ENCODE measurements around the gene RIN3.

Gene RIN3

GRCh38 chr14:92511453-92512238 lies 1.9 kb upstream of the RIN3 start:
- DNase-seq (ENCODE audit: low spot score) = peak; percentile 97

- DNase-seq (ENCODE audit: low spot score) = no peak
Observed at GRCh38 chr14:92512807-92513203, 776 bp upstream of the RIN3 start.

- peak; percentile 40 for DNase-seq (ENCODE audit: low spot score)
Observed at GRCh38 chr14:92513966-92514843, 624 bp downstream of the RIN3 start.

- no peak for DNase-seq (ENCODE audit: low spot score)
Observed at GRCh38 chr14:92514844-92515514, 1.4 kb downstream of the RIN3 start.

- no peak for DNase-seq (ENCODE audit: low spot score)
Observed at GRCh38 chr14:92515546-92516343, 2.2 kb downstream of the RIN3 start.

GRCh38 chr14:92516344-92516965 lies 2.9 kb downstream of the RIN3 start:
- DNase-seq (ENCODE audit: low spot score) = no peak

GRCh38 chr14:92516966-92517506 lies 3.5 kb downstream of the RIN3 start:
- DNase-seq (ENCODE audit: low spot score) = no peak

GRCh38 chr14:92517761-92518160 lies 4.2 kb downstream of the RIN3 start:
- no peak for DNase-seq (ENCODE audit: low spot score)

GRCh38 chr14:92519246-92520101 lies 5.9 kb downstream of the RIN3 start:
- DNase-seq (ENCODE audit: low spot score) = no peak

- DNase-seq (ENCODE audit: low spot score) = no peak
Observed at GRCh38 chr14:92520102-92521057, 6.8 kb downstream of the RIN3 start.

- no peak for DNase-seq (ENCODE audit: low spot score)
Observed at GRCh38 chr14:92521058-92521415, 7.5 kb downstream of the RIN3 start.

GRCh38 chr14:92523752-92524151 lies 10.2 kb downstream of the RIN3 start:
- DNase-seq (ENCODE audit: low spot score) = no peak

GRCh38 chr14:92524602-92525185 lies 11.1 kb downstream of the RIN3 start:
- no peak for DNase-seq (ENCODE audit: low spot score)

GRCh38 chr14:92525322-92526095 lies 11.9 kb downstream of the RIN3 start:
- no peak for DNase-seq (ENCODE audit: low spot score)

- DNase-seq (ENCODE audit: low spot score) = no peak
Observed at GRCh38 chr14:92527721-92528120, 14.1 kb downstream of the RIN3 start.

GRCh38 chr14:92528486-92529100 lies 15.0 kb downstream of the RIN3 start:
- DNase-seq (ENCODE audit: low spot score) = no peak

- DNase-seq (ENCODE audit: low spot score) = no peak
Observed at GRCh38 chr14:92529903-92530302, 16.3 kb downstream of the RIN3 start.
